HUES6 (cell line): Measurements from ENCODE around the gene MLPH.

Source experiments
- H3K27ac ChIP-seq: 2 replicates; pipeline ENCODE4 v1.7.0; 2013; ENCODE audit warnings: low read depth, mild to moderate bottlenecking, low read length, inconsistent platforms
- H3K27me3 ChIP-seq: 2 replicates; pipeline ENCODE4 v1.6.1; 2013; ENCODE audit warnings: low read length; ENCODE audit not compliant: control insufficient read depth, insufficient read depth
- H3K36me3 ChIP-seq: 2 replicates; pipeline ENCODE4 v1.6.1; 2013; ENCODE audit warnings: low read length; ENCODE audit not compliant: control insufficient read depth, insufficient read depth
- H3K4me1 ChIP-seq: 2 replicates; pipeline ENCODE4 v1.6.1; 2013; ENCODE audit warnings: low read length; ENCODE audit not compliant: control insufficient read depth, insufficient read depth
- H3K4me3 ChIP-seq: 2 replicates; pipeline ENCODE4 v1.5.1; 2013; ENCODE audit warnings: low read depth, low read length
- H3K9ac ChIP-seq: one replicate; pipeline ENCODE4 v1.6.1; 2013; ENCODE audit warnings: mild to moderate bottlenecking, low read length
- H3K9me3 ChIP-seq: 2 replicates; pipeline ENCODE4 v1.6.1; 2013; ENCODE audit warnings: low read depth, low read length; ENCODE audit not compliant: control insufficient read depth, insufficient read depth

Gene MLPH

GRCh38 chr2:237558961-237559641 is 72.0 kb downstream of the MLPH start:
- no peak overlapping the region for H3K9ac ChIP-seq
- H3K4me1 ChIP-seq, result no peaks in the 10 kb centered on the region
- no peaks in the 10 kb centered on the region; the same call in 1 of the 2 replicates for H3K27me3 ChIP-seq
- H3K27ac ChIP-seq, result no peak overlapping the region
- H3K4me3 ChIP-seq, result no peak overlapping the region
- peaks cover 15% of the 10 kb centered on the region for H3K9me3 ChIP-seq
- H3K36me3 ChIP-seq, result 0 out of 2 replicates have a peak, but pooled peaks cover 4% of the 10 kb centered on the region

- H3K4me3 ChIP-seq, result no peak overlapping the region
- H3K36me3 ChIP-seq, result no peaks in the 10 kb centered on the region
- H3K27ac ChIP-seq, result no peak overlapping the region
- peaks cover 6% of the 10 kb centered on the region; the same call in 1 of the 2 replicates for H3K27me3 ChIP-seq
- H3K9me3 ChIP-seq, result no peaks in the 10 kb centered on the region
- no peak overlapping the region for H3K9ac ChIP-seq
- H3K4me1 ChIP-seq, result no peaks in the 10 kb centered on the region
Measured at GRCh38 chr2:237561221-237561620, 74.2 kb downstream of the MLPH start.

- H3K4me3 ChIP-seq, result no peak overlapping the region
- no peak overlapping the region for H3K27ac ChIP-seq
- peaks cover 6% of the 10 kb centered on the region; the same call in 1 of the 2 replicates for H3K27me3 ChIP-seq
- no peak overlapping the region for H3K9ac ChIP-seq
- H3K9me3 ChIP-seq, result no peaks in the 10 kb centered on the region
- no peaks in the 10 kb centered on the region for H3K36me3 ChIP-seq
- H3K4me1 ChIP-seq, result no peaks in the 10 kb centered on the region
Measured at GRCh38 chr2:237563816-237564215, 76.8 kb downstream of the MLPH start.

GRCh38 chr2:237564526-237565131 is 77.6 kb downstream of the MLPH start:
- Histone ChIP-seq H3K9me3 (no peaks in the 10 kb centered on the region), H3K36me3 (no peaks in the 10 kb centered on the region), H3K9ac (no peak overlapping the region)

GRCh38 chr2:237565974-237566373 is 78.9 kb downstream of the MLPH start:
- Histone ChIP-seq H3K27me3 (peaks cover 6% of the 10 kb centered on the region; the same call in 1 of the 2 replicates), H3K9me3 (no peaks in the 10 kb centered on the region), H3K36me3 (no peaks in the 10 kb centered on the region), H3K4me1 (no peaks in the 10 kb centered on the region), H3K27ac (no peak overlapping the region), H3K4me3 (no peak overlapping the region), H3K9ac (no peak overlapping the region)

More at GRCh38 chr2:237564526-237565131, 77.6 kb downstream of the MLPH start:
- Histone ChIP-seq H3K27me3 (peaks cover 6% of the 10 kb centered on the region; the same call in 1 of the 2 replicates), H3K4me1 (no peaks in the 10 kb centered on the region), H3K4me3 (no peak overlapping the region), H3K27ac (no peak overlapping the region)

GRCh38 chr2:237566401-237567235 is 79.6 kb downstream of the MLPH start, which contains the start of gene PRLH:
PRLH (plus strand) TSS chr2:237566574; CDS start chr2:237566574, 0 bp downstream.
- Histone ChIP-seq H3K4me3 (no peak within 1 kb of the TSS), H3K27ac (no peak within 1 kb of the TSS), H3K27me3 (peaks cover 6% of the 10 kb centered on the region; the same call in 1 of the 2 replicates), H3K9me3 (no peaks in the 10 kb centered on the region), H3K4me1 (peaks cover under 1% of the 10 kb centered on the region; the same call in 1 of the 2 replicates), H3K36me3 (no peaks in the 10 kb centered on the region), H3K9ac (no peak within 1 kb of the TSS)

GRCh38 chr2:237567276-237568029 is 80.4 kb downstream of the MLPH start:
- Histone ChIP-seq H3K4me3 (no peak overlapping the region), H3K9me3 (no peaks in the 10 kb centered on the region), H3K9ac (no peak overlapping the region), H3K27ac (no peak overlapping the region), H3K27me3 (peaks cover 6% of the 10 kb centered on the region; the same call in 1 of the 2 replicates), H3K36me3 (no peaks in the 10 kb centered on the region), H3K4me1 (peaks cover 7% of the 10 kb centered on the region)

GRCh38 chr2:237568121-237568660 is 81.1 kb downstream of the MLPH start:
- Histone ChIP-seq H3K27me3 (peaks cover 6% of the 10 kb centered on the region; the same call in 1 of the 2 replicates), H3K9me3 (no peaks in the 10 kb centered on the region), H3K9ac (no peak overlapping the region), H3K36me3 (no peaks in the 10 kb centered on the region), H3K4me1 (peaks cover 11% of the 10 kb centered on the region), H3K27ac (no peak overlapping the region), H3K4me3 (no peak overlapping the region)

- no peak overlapping the region for H3K9ac ChIP-seq
- no peak overlapping the region for H3K4me3 ChIP-seq
- H3K27me3 ChIP-seq, result peaks cover 6% of the 10 kb centered on the region; the same call in 1 of the 2 replicates
Measured at GRCh38 chr2:237569041-237569440, 82.0 kb downstream of the MLPH start.

GRCh38 chr2:237569896-237570295 is 82.8 kb downstream of the MLPH start:
- Histone ChIP-seq H3K4me1 (peaks cover 11% of the 10 kb centered on the region), H3K36me3 (peaks cover 6% of the 10 kb centered on the region; the same call in 1 of the 2 replicates), H3K4me3 (no peak overlapping the region), H3K27ac (no peak overlapping the region), H3K27me3 (peaks cover under 1% of the 10 kb centered on the region; the same call in 1 of the 2 replicates), H3K9me3 (no peaks in the 10 kb centered on the region), H3K9ac (no peak overlapping the region)

More at GRCh38 chr2:237569041-237569440, 82.0 kb downstream of the MLPH start:
- H3K36me3 ChIP-seq, result no peaks in the 10 kb centered on the region; the same call in 1 of the 2 replicates
- peaks cover 11% of the 10 kb centered on the region for H3K4me1 ChIP-seq
- no peaks in the 10 kb centered on the region for H3K9me3 ChIP-seq
- no peak overlapping the region for H3K27ac ChIP-seq
